ENCODE measurements around the gene GPRC5C. TPM values are rescaled to one million over a fixed set of nuclear protein-coding genes. Genes with fewer than 3 reads are reported as not detected.

Gene GPRC5C
- total and polyA plus RNA-seq, 2 of the 8 experiments (the other 6 are each of a cell fraction or from before 2014, with no cell fraction given), result 18.3 to 55.8 TPM

DNA sequence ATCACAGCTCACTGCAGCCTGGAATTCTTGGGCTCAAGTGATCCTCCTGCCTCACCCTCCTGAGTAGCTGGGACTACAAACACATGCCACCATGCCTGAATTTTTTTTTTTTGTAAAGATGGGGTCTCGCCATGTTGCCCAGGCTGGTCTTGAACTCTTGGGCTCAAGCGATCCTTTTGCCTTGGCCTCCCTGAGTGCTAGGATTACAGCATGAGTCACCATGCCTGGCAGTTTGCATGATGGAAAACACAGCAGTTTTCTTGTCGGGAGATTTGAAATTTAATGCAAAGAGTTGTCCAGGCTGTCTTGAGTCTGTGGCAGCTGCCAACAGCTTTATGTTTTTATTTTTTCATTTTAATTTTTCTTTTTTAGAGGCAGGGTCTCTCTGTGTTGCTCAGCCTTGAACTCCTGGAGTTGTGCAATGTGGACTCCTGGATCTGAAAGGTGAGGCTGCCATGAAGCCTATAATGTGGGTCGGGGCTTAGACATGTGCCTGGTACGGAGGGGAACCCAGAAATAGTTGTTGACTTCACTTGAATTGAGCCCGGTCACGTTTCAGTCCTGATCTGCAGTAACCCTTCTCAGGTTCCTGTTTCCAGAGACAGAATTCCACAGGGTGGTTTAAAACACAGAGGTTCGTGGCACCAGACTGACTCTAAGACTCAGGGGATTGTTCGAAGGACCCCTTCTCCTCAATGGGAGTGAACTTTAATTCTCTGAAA, 53.3 kb downstream of the GPRC5C start:
- Histone ChIP-seq H3K36me3 (ENCODE audit: control insufficient read depth in 2 of 4, insufficient read depth in 4 of 4, low read length in 3 of 4) (no peaks in the 10 kb centered on the region), H3K23ac (ENCODE audit: insufficient read length) (no peak overlapping the region), H4K91ac (replicated peaks; ENCODE audit: insufficient read length, low read length) (no peak overlapping the region), H3K4me3 (ENCODE audit: extremely low read depth in 1 of 4, insufficient read depth in 2 of 4, low read depth in 3 of 4, low read length in 4 of 4) (no peak overlapping the region), H2BK120ac (replicated peaks; ENCODE audit: low read depth, low read length) (no peak overlapping the region), H2BK15ac (ENCODE audit: low read length) (no peak overlapping the region), H2BK20ac (ENCODE audit: low read length) (no peak overlapping the region), H3K4me1 (replicated peaks in 1 of 4; ENCODE audit: control insufficient read depth in 3 of 4, insufficient read depth in 4 of 4, low read length in 3 of 4) (no peaks in the 10 kb centered on the region), H3K14ac (ENCODE audit: insufficient read length) (no peak overlapping the region), H2BK12ac (ENCODE audit: low read depth, low read length) (no peak overlapping the region), H3K4me2 (ENCODE audit: insufficient read depth in 1 of 2, low read depth in 2 of 2, low read length in 2 of 2) (no peak overlapping the region), H4K5ac (ENCODE audit: insufficient read length, low read depth, low read length) (no peak overlapping the region), H3K79me2 (ENCODE audit: control insufficient read depth in 1 of 2, insufficient read depth in 2 of 2, low read length in 2 of 2) (no peaks in the 10 kb centered on the region), H3K9me3 (ENCODE audit: insufficient read depth in 2 of 2, low read depth in 1 of 2, low read length in 1 of 2) (no peaks in the 10 kb centered on the region; a peak in 1 of 4 replicates), H3K79me1 (ENCODE audit: low read depth, low read length) (no peaks in the 10 kb centered on the region), H2BK5ac (ENCODE audit: low read depth, low read length) (no peak overlapping the region), H3K4ac (replicated peaks; ENCODE audit: insufficient read length, low read depth, low read length) (no peak overlapping the region), H3K23me2 (ENCODE audit: low read depth, low read length) (no peaks in the 10 kb centered on the region), H2AK5ac (ENCODE audit: low read depth, low read length) (no peak overlapping the region), H3K56ac (replicated peaks; ENCODE audit: insufficient read length, low read depth, low read length) (no peak overlapping the region), H2AFZ (ENCODE audit: low read length) (no peak overlapping the region), H3K9ac (replicated peaks in 1 of 4; ENCODE audit: extremely low read depth in 1 of 4, low read depth in 3 of 4, low read length in 3 of 4) (no peak overlapping the region), H4K8ac (ENCODE audit: extremely low read depth, insufficient read depth, low read length) (no peak overlapping the region), H4K20me1 (replicated peaks in 1 of 2; ENCODE audit: control insufficient read depth in 1 of 2, insufficient read depth in 2 of 2, low read length in 2 of 2) (no peaks in the 10 kb centered on the region), H3K27me3 (replicated peaks in 1 of 4; ENCODE audit: control insufficient read depth in 3 of 4, extremely low read depth in 1 of 4, insufficient read depth in 3 of 4, low read length in 3 of 4) (no peaks in the 10 kb centered on the region), H3K27ac (ENCODE audit: low read depth, low read length) (no peak overlapping the region), H3K18ac (ENCODE audit: extremely low read depth, low read length) (no peak overlapping the region)
- TF ChIP-seq KDM4A (IDR thresholded peaks at IDR 0.05; ENCODE audit: low read depth, low read length, severe bottlenecking) (no peak), BCL11A (IDR thresholded peaks at IDR 0.05; ENCODE audit: low read depth in 2 of 2, low read length in 2 of 2) (no peak), CTBP2 (IDR thresholded peaks at IDR 0.05; ENCODE audit: borderline replicate concordance, insufficient read depth, insufficient read length, low read length) (no peak), MAFK (IDR thresholded peaks at IDR 0.05; ENCODE audit: low read depth, low read length) (no peak), CHD1 (IDR thresholded peaks at IDR 0.05; ENCODE audit: low read depth, low read length) (no peak), CHD2 (IDR thresholded peaks at IDR 0.05; ENCODE audit: low read length) (no peak), CBX5 (IDR thresholded peaks at IDR 0.05; ENCODE audit: low read depth, low read length) (no peak), SP2 (IDR thresholded peaks at IDR 0.05; ENCODE audit: low read length) (no peak), RXRA (IDR thresholded peaks at IDR 0.05; ENCODE audit: insufficient read depth, low read depth, low read length) (no peak)
- TF ChIP-seq, protein P1, sequence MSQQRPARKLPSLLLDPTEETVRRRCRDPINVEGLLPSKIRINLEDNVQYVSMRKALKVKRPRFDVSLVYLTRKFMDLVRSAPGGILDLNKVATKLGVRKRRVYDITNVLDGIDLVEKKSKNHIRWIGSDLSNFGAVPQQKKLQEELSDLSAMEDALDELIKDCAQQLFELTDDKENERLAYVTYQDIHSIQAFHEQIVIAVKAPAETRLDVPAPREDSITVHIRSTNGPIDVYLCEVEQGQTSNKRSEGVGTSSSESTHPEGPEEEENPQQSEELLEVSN (IDR thresholded peaks at IDR 0.05), result no peak
- FAIRE-seq (no peak), DNase-seq (ENCODE audit: low read depth in 1 of 2, low spot score in 2 of 2) (no peak)
- ChIA-PET POLR2A (ENCODE audit: partially characterized antibody) (interaction anchor here (0.6 to 1.2 kb wide), 2 partner anchors 106 to 400 kb away, joined by 4 read pairs; no protein-coding TSS in a partner anchor), CTCF (ENCODE audit: partially characterized antibody) (interaction anchor here (0.6 to 6.0 kb wide), 7 partner anchors 8 to 177 kb away, joined by 3 to 29 read pairs (median 9); partner anchors contain the start of gene GPR142)
- WGBS, 2 experiments (ENCODE audit: extremely low coverage in 1 of 2, insufficient coverage in 1 of 2, insufficient read length in 1 of 2, insufficient replicate concordance in 2 of 2, low coverage in 1 of 2, low lambda C conversion rate in 2 of 2, missing lambda C conversion rate in 1 of 2), result 83% methylated on average over 9 of the region's 9 CpGs; no CpG with 5 or more reads in 1 of the 2 experiments
